Heart right ventricle (tissue), 16 donors: ENCODE measurements around the gene KIF6. TPM values are rescaled to one million over a fixed set of nuclear protein-coding genes. Genes with fewer than 3 reads are reported as not detected.

Experiments used
- ATAC-seq, 8 donors: fragments of 200-7000 bp; cut with Tn5 transposase; one replicate each; pipeline ENCODE4 v1.9.1; 2020; ENCODE audit warnings: mild to moderate bottlenecking in 8 of 8, moderate library complexity in 8 of 8, moderate number of reproducible peaks in 1 of 8
- DNase-seq, 2 donors: peaks; one replicate each; pipeline ENCODE4 v3.0.0-alpha.2; 2020
- H3K27ac ChIP-seq, 10 donors: fragments of 200-600 bp; sonication (generic) in 2 of 10; one replicate each; pipeline versions ENCODE4 v1.5.0 to v1.8.0; 2020 to 2022; ENCODE audit warnings: mild to moderate bottlenecking in 3 of 10
- H3K27me3 ChIP-seq, 7 donors: fragments of 200-600 bp; one replicate each; pipeline ENCODE4 v1.8.0; 2021 to 2022; ENCODE audit warnings: mild to moderate bottlenecking in 2 of 7
- H3K36me3 ChIP-seq, 9 donors: fragments of 200-600 bp; sonication (generic) in 1 of 9; one replicate each; pipeline versions ENCODE4 v1.5.0 to v1.8.0; 2020 to 2022; ENCODE audit warnings: mild to moderate bottlenecking in 2 of 9
- H3K4me1 ChIP-seq, 9 donors: fragments of 200-600 bp; sonication (generic) in 1 of 9; one replicate each; pipeline versions ENCODE4 v1.5.0 to v1.8.0; 2020 to 2022; ENCODE audit warnings: mild to moderate bottlenecking in 4 of 9
- H3K4me3 ChIP-seq, 10 donors: fragments of 200-600 bp; sonication (generic) in 2 of 10; one replicate each; pipeline versions ENCODE4 v1.5.0 to v1.8.0; 2020 to 2022; ENCODE audit warnings: mild to moderate bottlenecking in 7 of 10, moderate library complexity in 2 of 10
- H3K9me3 ChIP-seq, 11 donors: fragments of 200-600 bp in 10 of 11; sonication (generic) in 2 of 11; one replicate each; pipeline versions ENCODE4 v1.5.0 to v1.8.0; 2013 to 2022; ENCODE audit warnings: mild to moderate bottlenecking in 2 of 11, control low read depth in 1 of 11, moderate library complexity in 1 of 11
- WGBS, 2 donors: extraction: QIAGEN DNeasy Blood & Tissue Kit; methylation state at CpG; one replicate each; pipeline ENCODE4 v1.1.7; 2013; ENCODE audit warnings: inconsistent platforms in 1 of 2; 5-methylcytosine and 5-hydroxymethylcytosine counted together
- intact Hi-C, 10 donors: fragments of 100-400 bp; cut with DNase I; formaldehyde crosslinking; loops; one replicate each; pipeline versions ENCODE4 v1.11.1 to v1.14.2; 2022
- polyA plus RNA-seq, 2 donors: library from polyadenylated mRNA; stranded (reverse); fragments of 200-250 nt; gene quantifications; one replicate each; pipeline ENCODE4 v1.2.3, GENCODE V29; 2013
- total RNA-seq, 10 donors: library from RNA; stranded (reverse); fragmentation: NEBNext Ultra II Directional in 3 of 10; extraction: Animal tissue kit (Norgen Biotek cat#: 25700) in 3 of 10; gene quantifications; one replicate each; pipeline versions ENCODE4 v1.2.1 to v1.2.4, GENCODE V29; 2021 to 2023
- TF ChIP-seq, protein P1 (sequence below), 9 donors: fragments of 200-600 bp; sonication (generic) in 2 of 9; IDR thresholded peaks; one replicate each; pipeline versions ENCODE4 v1.5.0 to v1.8.0; 2021 to 2022; ENCODE audit warnings: antibody characterized with exemption in 9 of 9, mild to moderate bottlenecking in 5 of 9, moderate library complexity in 1 of 9
- donor health status: Arrhythmogenic right ventricular cardiomyopathy.
- donor health status: ischemic (EF 13 %, LVEDD 7.1; RV severe dilation, severe dysfunction).
- donor health status: healthy with polysubstance abuse.
- donor health status: DM: no; HTN: yes; CAD: no.
- donor health status: DM: no; HTN: no; CAD: no.
- donor health status: ischemic (EF 25% LVEDD 6.9; RV normal size, moderate dysfunction).
- donor health status: ischemic (EF 25% LVEDD 5.7; RV mildly dilated, moderate dysfunction).
- donor health status: healthy.
- donor health status: DM: yes; HTN: yes; CAD: no.
- donor health status: Ischemic cardiomyopathy.
- donor health status: ischemic (EF 35%, LVEDD 5.7; RV mildly dilated, moderate dysfunction).
- donor health status: nonischemic (EF 11% LVEDD 7.7; RV severe dilation, severe dysfunction).
- donor health status: DM: yes; HTN: yes; CAD: no.
- donor health status: PGD.
- donor health status: ischemic (EF 29% LVEDD 5.4; RV normal size, mild dysfunction).
- donor health status: nonischemic (EF 23%, LVEDD 6.1; RV moderate dilation, normal function).

Gene KIF6
- total and polyA plus RNA-seq, 12 donors = 0.01 to 1.6 (median 0.45) TPM; not detected in 2

DNA sequence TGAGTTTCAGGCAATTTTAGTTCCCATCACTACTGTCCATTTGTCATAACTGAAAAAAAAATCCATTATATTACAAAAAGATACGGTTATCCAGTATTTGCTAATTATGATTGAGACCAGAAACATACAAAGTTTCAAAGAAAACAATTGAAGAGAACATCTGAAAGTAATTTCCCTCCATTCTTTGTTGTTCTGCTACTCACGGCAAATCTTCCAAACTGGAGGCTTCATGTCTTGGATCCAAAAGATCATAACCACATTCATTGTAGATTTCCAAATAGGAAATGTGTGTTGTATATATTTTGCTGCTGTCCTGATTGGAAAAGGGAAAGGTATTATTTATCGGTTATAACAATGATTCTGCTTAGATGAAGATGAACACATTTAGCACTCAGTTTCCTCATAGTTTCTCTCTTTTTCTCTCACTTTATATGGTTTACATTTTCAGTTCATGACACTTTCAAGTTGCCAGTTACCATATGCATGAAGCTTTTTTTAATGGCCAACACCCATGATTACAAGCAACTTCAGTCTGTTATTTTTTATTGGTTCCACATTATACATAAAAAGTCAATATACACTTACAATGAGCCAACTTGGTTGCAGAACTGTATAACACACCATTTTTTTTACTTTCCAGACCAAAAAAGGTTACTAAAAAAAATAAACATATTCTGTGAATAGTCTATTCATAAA is 90.4 kb downstream of the KIF6 start:
- Histone ChIP-seq H3K27ac (no peak overlapping the region), H3K4me3 (no peak overlapping the region), H3K9me3 (peaks cover 0 to 8% (median 0%) of the 10 kb centered on the region in 11 donors), H3K4me1 (no peaks in the 10 kb centered on the region), H3K36me3 (no peaks in the 10 kb centered on the region), H3K27me3 (peaks cover 0 to 6% (median 0%) of the 10 kb centered on the region in 7 donors)
- WGBS, 2 donors = 73 to 86% methylated on average over 3 of the region's 3 CpGs
- ATAC-seq = no peak
- no peak for DNase-seq
- TF ChIP-seq, protein P1, sequence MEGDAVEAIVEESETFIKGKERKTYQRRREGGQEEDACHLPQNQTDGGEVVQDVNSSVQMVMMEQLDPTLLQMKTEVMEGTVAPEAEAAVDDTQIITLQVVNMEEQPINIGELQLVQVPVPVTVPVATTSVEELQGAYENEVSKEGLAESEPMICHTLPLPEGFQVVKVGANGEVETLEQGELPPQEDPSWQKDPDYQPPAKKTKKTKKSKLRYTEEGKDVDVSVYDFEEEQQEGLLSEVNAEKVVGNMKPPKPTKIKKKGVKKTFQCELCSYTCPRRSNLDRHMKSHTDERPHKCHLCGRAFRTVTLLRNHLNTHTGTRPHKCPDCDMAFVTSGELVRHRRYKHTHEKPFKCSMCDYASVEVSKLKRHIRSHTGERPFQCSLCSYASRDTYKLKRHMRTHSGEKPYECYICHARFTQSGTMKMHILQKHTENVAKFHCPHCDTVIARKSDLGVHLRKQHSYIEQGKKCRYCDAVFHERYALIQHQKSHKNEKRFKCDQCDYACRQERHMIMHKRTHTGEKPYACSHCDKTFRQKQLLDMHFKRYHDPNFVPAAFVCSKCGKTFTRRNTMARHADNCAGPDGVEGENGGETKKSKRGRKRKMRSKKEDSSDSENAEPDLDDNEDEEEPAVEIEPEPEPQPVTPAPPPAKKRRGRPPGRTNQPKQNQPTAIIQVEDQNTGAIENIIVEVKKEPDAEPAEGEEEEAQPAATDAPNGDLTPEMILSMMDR (IDR thresholded peaks at IDR 0.05) = no peak
- intact Hi-C loops = no loop called here

DNA sequence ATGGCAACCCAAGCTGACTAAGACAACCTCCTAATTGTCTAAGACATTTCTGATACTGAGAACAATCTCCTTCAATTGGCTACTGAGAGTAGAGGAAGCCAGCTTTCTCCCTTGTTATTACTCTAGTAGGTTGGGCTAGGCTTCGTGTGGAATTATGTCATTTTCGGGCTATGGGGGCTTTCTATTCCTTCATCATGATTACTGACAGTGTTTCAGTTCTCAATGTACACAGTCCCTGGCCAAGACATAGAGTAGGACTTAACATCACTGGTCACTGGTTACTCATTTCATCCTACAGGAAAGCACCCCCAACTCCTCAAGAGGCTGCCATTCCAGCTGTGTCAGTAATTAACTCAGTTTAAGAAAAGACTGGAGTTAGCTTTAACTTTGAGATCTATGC is 100.0 kb downstream of the KIF6 start:
- DNase-seq = no peak
- intact Hi-C loops = no loop called here
- TF ChIP-seq, protein P1 (IDR thresholded peaks at IDR 0.05) = no peak

DNA sequence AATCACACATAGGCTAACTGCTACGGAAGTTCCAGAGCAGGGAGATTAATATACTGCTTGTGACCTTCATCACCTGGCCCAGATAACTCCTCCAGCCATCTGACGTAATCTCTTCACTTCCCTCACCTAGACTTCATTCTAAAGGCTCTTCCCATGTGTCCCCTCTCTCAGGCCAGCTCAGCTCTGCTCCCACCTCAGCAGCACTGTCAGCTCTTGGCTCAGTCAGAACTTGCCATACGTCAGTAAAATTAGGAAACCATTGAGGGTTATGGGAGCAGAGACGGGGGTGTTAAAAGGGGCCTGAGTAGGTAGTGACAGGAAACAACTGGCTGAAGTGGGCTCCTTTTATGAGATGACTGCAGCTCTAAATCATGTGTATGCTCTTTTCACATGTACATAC is 101.5 kb downstream of the KIF6 start:
- Histone ChIP-seq H3K27me3 (peaks cover 0 to 5% (median 0%) of the 10 kb centered on the region in 7 donors), H3K9me3 (no peaks in the 10 kb centered on the region), H3K4me3 (no peak overlapping the region), H3K27ac (no peak overlapping the region), H3K36me3 (no peaks in the 10 kb centered on the region), H3K4me1 (no peaks in the 10 kb centered on the region)
- no peak for DNase-seq
- TF ChIP-seq, protein P1 (IDR thresholded peaks at IDR 0.05) = no peak
- 34 to 52% methylated on average over 4 of the region's 4 CpGs for WGBS, 2 donors
- ATAC-seq = no peak
- intact Hi-C loops = no loop called here

More for the DNA sequence above, 100.0 kb downstream of the KIF6 start:
- Histone ChIP-seq H3K36me3 (no peaks in the 10 kb centered on the region), H3K4me3 (no peak overlapping the region), H3K27me3 (peaks cover 0 to 7% (median 0%) of the 10 kb centered on the region in 7 donors), H3K27ac (no peak overlapping the region), H3K4me1 (no peaks in the 10 kb centered on the region), H3K9me3 (peaks cover 0 to 11% (median 0%) of the 10 kb centered on the region in 11 donors)
- 90 to 98% methylated on average over 2 of the region's 2 CpGs for WGBS, 2 donors
- no peak for ATAC-seq

DNA sequence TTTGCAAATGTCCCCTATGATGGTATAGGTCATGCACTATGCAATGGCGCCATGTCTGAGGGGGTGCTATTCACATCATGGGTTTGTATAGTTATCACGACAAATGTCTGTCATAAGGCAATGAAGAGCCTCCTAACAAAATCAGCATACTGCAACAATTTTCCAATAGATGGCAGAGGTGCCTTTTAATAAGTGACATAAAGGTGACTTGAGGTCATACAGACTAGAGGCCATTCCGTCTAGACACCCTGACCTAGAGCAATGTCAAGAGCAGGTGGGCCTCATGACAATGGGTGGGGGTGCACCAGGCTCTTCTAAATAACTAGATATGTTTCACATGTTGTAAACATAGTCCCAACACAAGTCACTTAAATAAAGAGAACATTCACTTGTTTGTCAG is 107.7 kb downstream of the KIF6 start:
- WGBS, 2 donors = 75 to 79% methylated on average over 3 of the region's 3 CpGs
- Histone ChIP-seq H3K27me3 (no peaks in the 10 kb centered on the region), H3K4me3 (no peak overlapping the region), H3K27ac (no peak overlapping the region), H3K36me3 (no peaks in the 10 kb centered on the region), H3K4me1 (no peaks in the 10 kb centered on the region), H3K9me3 (no peaks in the 10 kb centered on the region)
- intact Hi-C loops = no loop called here
- ATAC-seq (no peak), DNase-seq (no peak)
- TF ChIP-seq, protein P1 (IDR thresholded peaks at IDR 0.05) = no peak
